ENCODE results near the gene THEMIS.
A peak's percentile ranks its signal among the peaks of the same experiment; 100 is the strongest.
"Not testable (repeated sequence)": the region's sequence is repeated elsewhere in the genome, so short reads cannot be mapped to it uniquely, and the experiment has no call there.

THEMIS gene

DNA sequence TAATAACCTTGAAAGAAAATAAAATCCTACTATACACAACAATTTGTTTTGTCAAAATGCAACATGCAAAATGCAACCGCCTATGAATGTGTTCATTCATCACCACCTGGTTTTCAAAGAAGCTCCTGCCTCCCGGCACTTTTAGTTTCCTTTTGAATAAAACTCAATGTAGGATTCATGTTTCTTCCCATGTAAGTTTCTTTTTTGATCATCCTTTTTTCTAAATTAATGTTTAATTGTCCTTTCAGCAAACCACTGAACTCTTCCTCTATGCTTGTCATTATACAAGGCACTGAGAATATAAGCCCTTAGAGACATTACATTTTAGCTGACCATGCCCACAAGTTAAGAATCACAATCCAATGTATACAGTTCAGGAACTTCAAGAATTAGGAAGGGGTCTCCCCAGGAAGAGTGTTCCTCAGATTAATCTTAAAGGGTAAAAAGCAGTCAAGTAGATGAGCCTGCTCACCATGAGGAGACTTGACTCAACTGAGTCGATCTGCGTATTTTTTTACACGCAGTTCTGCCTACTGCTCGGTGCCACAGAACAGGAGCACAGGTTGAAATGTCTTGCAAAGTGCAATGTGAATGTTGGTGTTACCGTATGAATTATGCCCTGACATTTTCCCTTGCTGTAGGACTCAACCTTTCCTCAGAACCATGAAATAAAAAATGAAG lies 7.2 kb upstream of the THEMIS start:
- no peak for DNase-seq

GRCh38 chr6:127904160-127904559 lies 3.3 kb upstream of the THEMIS start:
- DNase-seq, result no peak

GRCh38 chr6:127902933-127903332 lies 2.1 kb upstream of the THEMIS start:
- no peak for DNase-seq

- no peak for DNase-seq
Measured at GRCh38 chr6:127897484-127897883, 3.4 kb downstream of the THEMIS start.

- no peak for DNase-seq
Measured at GRCh38 chr6:127894051-127894450, 6.8 kb downstream of the THEMIS start.

DNA sequence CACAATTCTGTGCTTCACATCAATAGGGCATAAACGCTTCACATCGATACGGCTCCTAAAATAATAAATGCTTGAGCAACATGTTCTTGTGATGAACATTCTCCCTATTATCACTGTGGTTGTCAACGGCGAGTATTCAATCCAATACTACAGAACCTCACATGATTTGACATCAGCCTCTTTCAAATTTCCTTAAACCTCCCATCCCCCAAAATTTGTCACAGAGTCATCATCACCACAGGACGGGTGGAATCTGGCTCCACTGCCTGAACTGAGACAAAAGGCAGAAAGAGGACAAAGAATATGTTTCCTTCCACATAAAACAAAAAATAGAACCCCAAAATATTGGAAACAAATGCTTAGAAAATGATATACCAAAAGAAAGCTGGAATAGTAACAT lies 7.3 kb downstream of the THEMIS start:
- DNase-seq, result no peak

- DNase-seq, result no peak
Measured at GRCh38 chr6:127891731-127892326, 9.0 kb downstream of the THEMIS start.

GRCh38 chr6:127886603-127887002 lies 14.3 kb downstream of the THEMIS start:
- DNase-seq, result no peak

DNA sequence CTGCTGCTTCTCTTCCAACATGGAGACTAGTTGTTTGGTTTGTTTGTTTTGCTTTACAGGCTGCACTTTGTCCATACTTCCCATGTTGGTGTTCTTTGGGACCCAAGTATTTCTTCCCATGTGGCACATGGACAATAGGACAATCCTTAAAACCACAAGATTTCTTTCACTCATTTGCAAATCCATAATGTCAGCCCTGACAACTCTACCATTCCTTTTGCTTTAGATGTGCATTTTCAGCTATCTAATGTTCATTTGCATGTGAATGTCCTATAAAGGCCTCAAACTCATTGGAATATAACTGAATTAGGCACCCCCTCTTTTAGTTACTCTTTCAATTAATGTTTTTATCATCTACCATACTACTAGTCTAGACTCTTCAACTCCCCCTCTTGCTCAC lies 16.7 kb downstream of the THEMIS start:
- DNase-seq, result no peak

- DNase-seq, result not testable (repeated sequence)
Measured at GRCh38 chr6:127881949-127882348, 18.9 kb downstream of the THEMIS start.

GRCh38 chr6:127880429-127880828 lies 20.4 kb downstream of the THEMIS start:
- no peak for DNase-seq

DNA sequence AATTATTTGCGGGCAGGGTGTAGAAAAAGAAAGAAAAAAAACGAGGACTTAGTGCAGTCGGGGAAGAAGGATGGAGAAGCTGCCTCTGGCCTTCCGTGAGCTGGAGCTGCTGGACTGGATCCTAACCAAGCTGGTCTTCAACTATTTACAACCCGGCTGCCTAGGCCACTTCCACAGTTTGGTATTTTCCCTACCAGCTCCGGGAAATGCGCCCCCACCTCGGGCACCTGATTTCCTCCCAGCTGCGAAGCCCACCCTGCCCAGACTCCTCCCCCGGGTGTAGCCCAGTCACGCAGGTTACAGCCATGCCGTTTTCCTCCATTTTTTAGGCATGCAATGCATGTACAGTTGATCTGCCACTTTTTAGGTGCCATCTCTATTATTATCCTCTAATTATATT lies 21.2 kb downstream of the THEMIS start:
- DNase-seq, result peak; percentile 68

DNA sequence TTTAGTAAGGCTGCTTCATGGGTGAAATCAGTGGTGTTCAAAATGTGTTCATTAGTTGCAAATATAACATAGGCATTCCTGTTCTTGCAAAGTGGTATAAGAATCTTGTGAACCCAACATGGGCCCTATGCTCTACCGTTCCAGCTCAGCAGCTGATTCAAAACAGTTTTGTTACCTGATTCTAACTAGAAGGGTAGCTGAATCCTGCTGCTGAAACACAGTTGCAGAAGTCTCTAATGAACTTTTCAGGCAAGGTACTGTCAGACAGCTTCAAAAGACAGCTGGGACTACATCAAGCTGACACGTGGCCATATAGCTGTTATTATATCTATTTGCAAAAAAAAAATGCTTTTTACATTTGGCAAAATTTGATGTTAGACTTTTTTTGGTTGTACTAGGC lies 22.7 kb downstream of the THEMIS start:
- DNase-seq, result no peak

DNA sequence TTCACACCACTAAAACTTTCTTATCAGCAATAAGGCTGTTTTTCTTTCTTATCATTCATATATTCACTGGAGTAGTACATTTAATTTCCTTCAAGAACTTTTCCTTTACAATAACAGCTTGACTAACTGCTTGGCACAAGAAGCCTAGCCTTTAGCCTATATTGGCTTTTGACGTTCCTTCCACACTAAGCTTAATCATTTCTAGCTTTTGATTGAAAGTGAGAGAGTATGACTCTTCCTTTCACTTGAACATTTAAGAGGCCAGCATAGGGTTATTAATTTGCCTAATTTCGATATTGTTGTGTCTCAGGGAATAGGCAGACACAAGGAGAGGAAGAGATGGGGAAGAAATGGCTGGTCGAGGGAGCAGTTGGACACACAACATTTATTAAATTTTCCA lies 23.6 kb downstream of the THEMIS start:
- DNase-seq, result no peak

- DNase-seq, result no peak
Measured at GRCh38 chr6:127869772-127870404, 31.0 kb downstream of the THEMIS start.

DNA sequence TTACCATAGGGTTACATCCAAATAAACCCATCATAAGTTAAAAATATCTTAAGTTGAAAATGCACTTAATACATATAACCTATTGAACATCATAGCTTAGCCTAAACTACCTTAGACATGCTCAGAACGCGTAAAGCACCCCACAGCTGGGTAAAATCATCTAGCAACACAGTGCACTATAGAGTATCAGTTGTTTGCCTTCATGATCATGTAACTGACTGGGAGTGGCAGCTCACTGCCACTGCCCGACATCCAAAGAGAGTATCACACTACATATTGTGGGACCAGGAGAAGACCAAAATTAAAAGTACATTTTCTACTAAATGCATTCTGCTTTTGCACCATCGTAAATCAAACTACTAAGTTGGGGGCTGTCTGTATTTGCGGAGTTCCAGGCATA lies 31.7 kb downstream of the THEMIS start:
- no peak for DNase-seq

GRCh38 chr6:127868338-127868737 lies 32.5 kb downstream of the THEMIS start:
- DNase-seq, result no peak

DNA sequence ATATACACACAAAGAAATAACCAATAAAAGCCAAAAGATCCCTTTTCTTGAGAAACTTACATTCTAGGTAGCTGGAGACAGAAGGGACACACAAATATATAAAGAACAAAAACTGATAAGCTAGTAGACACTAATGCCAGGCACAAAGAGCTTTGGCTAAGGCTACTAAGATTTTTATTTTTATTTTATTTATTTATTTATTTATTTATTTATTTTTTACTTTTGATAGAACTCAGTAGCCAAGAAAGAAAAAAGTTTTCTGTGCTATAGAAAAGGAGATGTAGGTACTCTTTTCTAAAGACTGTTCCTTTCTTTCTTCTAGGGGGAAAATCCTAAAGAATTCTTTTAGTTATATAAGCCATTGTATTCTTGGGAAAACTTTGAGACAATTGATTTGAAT lies 34.1 kb downstream of the THEMIS start:
- DNase-seq, result no peak

DNA sequence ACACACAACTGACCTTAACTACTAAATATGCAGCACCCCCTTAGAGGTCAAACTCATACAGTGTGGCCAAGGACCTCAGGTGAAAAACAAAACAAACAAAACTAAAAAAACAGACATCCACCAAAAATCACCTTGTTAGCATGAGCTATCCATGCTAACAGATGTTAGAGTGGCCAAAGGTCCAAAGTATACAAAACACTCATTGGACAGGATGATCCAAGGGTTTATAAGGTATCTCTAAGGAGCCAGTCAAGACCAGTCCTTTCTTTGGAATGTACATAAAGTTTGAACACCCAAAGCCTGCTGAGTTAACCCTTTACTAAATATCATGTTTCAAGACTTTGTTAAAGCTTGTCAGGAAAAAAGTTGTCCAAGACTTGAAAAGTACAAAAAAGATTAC lies 35.8 kb downstream of the THEMIS start:
- no peak for DNase-seq

DNA sequence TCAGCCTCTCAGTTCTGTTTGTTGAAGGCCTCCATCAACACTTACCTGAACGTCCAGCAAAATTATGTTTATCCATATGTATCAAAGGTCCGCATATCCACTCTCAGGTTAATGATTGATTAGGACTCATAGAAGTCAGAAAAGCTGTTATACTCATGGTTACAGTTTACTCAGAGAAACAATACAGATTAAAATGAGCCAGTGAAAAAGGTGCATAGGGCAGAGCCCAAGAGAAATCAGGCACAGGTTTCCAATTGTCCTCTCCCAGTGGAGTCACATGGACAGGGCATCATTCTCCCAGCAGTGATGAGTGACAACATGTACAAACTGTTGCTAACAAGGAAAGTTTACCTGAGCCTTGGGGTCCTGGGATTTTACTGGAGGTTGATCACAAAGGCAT lies 36.2 kb downstream of the THEMIS start:
- DNase-seq, result no peak

GRCh38 chr6:127860723-127861122 lies 40.1 kb downstream of the THEMIS start:
- no peak for DNase-seq

- DNase-seq, result no peak
Measured at GRCh38 chr6:127859956-127860355, 40.9 kb downstream of the THEMIS start.

DNA sequence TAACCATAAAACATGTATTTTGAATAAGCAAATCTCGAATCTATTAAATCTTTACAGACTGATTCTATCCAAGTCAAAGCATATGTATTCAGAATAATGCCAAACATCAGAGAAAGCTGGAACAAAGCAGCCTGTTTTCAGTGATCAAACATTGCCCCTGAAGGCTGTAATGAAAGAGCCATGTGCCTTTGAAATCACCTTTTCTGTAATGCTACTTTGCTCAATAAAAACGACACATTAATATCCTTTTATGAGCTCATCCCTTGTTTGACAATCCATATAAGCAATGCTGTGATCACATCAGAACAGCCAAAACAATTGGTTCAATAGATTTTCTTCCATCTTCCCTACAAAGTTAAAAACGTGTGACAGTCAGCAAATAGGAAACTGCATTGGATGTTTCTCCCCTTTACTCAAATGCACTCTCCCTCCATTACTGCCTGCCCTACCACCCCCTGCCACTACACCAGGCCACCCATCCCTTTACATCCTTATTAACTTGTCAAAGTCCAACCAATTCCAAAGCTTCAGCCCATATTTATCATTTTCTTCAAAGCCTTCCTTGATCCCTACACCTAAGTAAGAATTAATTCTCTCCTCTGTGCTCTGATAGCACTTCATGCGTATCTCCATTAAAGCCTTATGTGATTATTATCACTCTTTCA lies 42.0 kb downstream of the THEMIS start:
- DNase-seq, result no peak

- no peak for DNase-seq
Measured at GRCh38 chr6:127857051-127857637, 43.7 kb downstream of the THEMIS start.

Data from NCI-H2227 treated with DMSO at 0.1 percent for 48 hours (cell line).